Neutrophil (primary cell): ENCODE results near the gene SEL1L2.

Source experiments
- H3K27ac ChIP-seq: fragments of 200-600 bp; sonication (generic); 2 replicates; pipeline ENCODE4 v1.5.1; 2016; ENCODE audit warnings: mild to moderate bottlenecking, moderate library complexity
- H3K27me3 ChIP-seq: fragments of 200-600 bp; sonication (generic); 2 replicates; pipeline ENCODE4 v1.6.0; 2016; ENCODE audit warnings: mild to moderate bottlenecking
- H3K36me3 ChIP-seq: fragments of 200-600 bp; sonication (generic); 2 replicates; pipeline ENCODE4 v1.5.1; 2017
- H3K4me1 ChIP-seq, 2 experiments: fragments of 200-600 bp in 1 of 2; sonication (generic) in 1 of 2; 1 replicate in 1 of 2; 2 replicates in 1 of 2; pipeline versions ENCODE4 v1.5.1 to v1.6.1; 2013 to 2016; ENCODE audit warnings: low read depth in 1 of 2, low read length in 1 of 2, mild to moderate bottlenecking in 1 of 2, moderate library complexity in 1 of 2; ENCODE audit not compliant: control insufficient read depth in 1 of 2, insufficient read depth in 1 of 2
- H3K4me3 ChIP-seq, 2 experiments: fragments of 200-600 bp in 1 of 2; sonication (generic) in 1 of 2; 1 replicate in 1 of 2; 2 replicates in 1 of 2; pipeline ENCODE4 v1.5.1; 2013 to 2016; ENCODE audit warnings: low read depth in 1 of 2, low read length in 1 of 2, mild to moderate bottlenecking in 1 of 2, moderate library complexity in 1 of 2
- H3K9me3 ChIP-seq: fragments of 200-600 bp; sonication (generic); 2 replicates; pipeline ENCODE4 v1.5.1; 2016
- TF ChIP-seq, protein P1 (sequence below): fragments of 200-600 bp; sonication (generic); IDR thresholded peaks from 2 replicates; pipeline ENCODE4 v1.5.1; 2016; ENCODE audit warnings: antibody characterized with exemption

The SEL1L2 gene

DNA sequence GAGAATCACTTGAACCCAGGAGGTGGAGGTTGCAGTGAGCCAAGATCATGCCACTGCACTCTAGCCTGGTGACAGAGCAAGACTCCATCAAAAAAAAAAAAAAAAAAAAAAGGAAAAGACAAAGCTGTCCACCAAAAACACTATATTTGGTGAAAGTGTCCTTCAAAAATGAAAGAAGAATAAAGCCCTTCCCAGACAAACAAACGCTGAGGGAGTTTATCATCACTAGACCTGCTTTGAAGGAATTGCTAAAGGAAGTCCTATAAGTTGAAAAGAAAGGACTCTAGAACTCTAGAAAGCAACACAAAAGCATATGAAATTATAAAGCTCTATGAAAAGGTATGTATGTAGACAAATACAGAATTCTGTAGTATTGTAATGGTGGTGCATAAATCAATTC lies 98.8 kb downstream of the SEL1L2 start:
- no peak overlapping the region for H3K4me3 ChIP-seq
- no peaks in the 10 kb centered on the region for H3K4me1 ChIP-seq
- no peak overlapping the region for H3K27ac ChIP-seq
- TF ChIP-seq, protein P1, sequence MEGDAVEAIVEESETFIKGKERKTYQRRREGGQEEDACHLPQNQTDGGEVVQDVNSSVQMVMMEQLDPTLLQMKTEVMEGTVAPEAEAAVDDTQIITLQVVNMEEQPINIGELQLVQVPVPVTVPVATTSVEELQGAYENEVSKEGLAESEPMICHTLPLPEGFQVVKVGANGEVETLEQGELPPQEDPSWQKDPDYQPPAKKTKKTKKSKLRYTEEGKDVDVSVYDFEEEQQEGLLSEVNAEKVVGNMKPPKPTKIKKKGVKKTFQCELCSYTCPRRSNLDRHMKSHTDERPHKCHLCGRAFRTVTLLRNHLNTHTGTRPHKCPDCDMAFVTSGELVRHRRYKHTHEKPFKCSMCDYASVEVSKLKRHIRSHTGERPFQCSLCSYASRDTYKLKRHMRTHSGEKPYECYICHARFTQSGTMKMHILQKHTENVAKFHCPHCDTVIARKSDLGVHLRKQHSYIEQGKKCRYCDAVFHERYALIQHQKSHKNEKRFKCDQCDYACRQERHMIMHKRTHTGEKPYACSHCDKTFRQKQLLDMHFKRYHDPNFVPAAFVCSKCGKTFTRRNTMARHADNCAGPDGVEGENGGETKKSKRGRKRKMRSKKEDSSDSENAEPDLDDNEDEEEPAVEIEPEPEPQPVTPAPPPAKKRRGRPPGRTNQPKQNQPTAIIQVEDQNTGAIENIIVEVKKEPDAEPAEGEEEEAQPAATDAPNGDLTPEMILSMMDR = no peak
- H3K27me3 ChIP-seq = peaks cover 19% of the 10 kb centered on the region
- H3K9me3 ChIP-seq = no peaks in the 10 kb centered on the region
- no peaks in the 10 kb centered on the region for H3K36me3 ChIP-seq

DNA sequence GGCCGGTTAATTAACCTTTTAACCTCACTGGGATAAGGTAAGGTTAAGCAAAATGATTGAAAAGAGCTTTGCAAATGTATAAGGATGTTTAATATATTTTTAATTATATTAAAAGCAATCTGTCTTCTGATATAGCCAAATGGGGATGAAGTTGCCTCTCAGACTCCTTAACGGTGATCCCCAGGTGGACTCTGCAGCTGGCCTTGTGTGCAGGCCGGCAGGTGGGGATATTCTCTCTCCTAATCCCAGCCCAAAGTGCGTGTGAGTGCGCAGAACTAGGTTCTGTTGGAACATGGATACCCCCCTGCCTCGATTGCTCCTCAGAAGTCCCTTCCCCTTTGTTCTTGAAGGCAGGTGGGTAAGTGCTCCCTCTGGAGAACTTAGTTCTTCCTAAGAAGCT lies 105.6 kb downstream of the SEL1L2 start:
- no peak overlapping the region for H3K4me3 ChIP-seq
- H3K27me3 ChIP-seq = peaks cover 19% of the 10 kb centered on the region
- TF ChIP-seq, protein P1 = no peak
- H3K27ac ChIP-seq = no peak overlapping the region
- no peaks in the 10 kb centered on the region for H3K9me3 ChIP-seq
- H3K4me1 ChIP-seq = no peaks in the 10 kb centered on the region
- H3K36me3 ChIP-seq = no peaks in the 10 kb centered on the region

DNA sequence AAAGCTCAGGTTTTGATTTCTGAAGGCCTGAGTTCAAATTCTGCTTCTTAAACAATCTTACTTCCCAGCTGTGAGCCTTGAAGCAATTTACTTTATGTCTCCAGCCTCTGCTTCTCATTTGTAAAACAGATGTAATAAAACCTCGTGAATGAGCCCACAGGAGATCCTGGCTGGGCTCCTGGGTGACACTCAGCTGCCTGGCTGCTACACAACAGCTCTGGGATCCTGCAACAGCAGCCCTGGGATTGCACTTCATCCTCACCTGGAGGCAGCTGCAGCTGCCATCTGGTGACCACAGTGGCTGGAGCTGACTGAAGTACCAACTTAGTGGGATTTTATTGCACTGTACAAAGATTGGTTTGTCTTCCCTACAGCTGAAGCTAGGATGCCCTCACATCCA lies 107.0 kb downstream of the SEL1L2 start:
- H3K27ac ChIP-seq = no peak overlapping the region
- TF ChIP-seq, protein P1 = no peak

DNA sequence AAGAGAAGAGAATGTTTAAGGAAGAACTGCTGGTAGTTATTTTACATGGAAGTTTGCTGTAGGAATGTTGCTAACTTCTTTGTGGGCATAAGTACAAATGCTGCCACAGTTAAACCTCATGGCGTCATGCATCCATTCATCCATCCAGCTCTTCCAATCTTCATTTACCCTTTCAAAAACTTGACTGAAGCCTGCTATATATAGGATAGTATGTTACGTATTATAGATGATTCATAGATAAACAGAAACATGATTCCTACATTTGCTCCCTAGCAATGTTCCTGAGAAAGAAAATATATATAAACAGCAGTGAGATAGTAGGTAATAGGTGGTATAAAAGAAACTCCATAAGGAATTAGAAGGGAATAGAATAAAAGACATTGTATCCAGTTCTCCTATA lies 111.8 kb downstream of the SEL1L2 start:
- H3K27me3 ChIP-seq = no peaks in the 10 kb centered on the region
- TF ChIP-seq, protein P1 = no peak

More for the DNA sequence above, 107.0 kb downstream of the SEL1L2 start:
- H3K36me3 ChIP-seq = no peaks in the 10 kb centered on the region
- H3K4me3 ChIP-seq = no peak overlapping the region
- H3K27me3 ChIP-seq = peaks cover 19% of the 10 kb centered on the region
- H3K9me3 ChIP-seq = no peaks in the 10 kb centered on the region
- H3K4me1 ChIP-seq = no peaks in the 10 kb centered on the region

DNA sequence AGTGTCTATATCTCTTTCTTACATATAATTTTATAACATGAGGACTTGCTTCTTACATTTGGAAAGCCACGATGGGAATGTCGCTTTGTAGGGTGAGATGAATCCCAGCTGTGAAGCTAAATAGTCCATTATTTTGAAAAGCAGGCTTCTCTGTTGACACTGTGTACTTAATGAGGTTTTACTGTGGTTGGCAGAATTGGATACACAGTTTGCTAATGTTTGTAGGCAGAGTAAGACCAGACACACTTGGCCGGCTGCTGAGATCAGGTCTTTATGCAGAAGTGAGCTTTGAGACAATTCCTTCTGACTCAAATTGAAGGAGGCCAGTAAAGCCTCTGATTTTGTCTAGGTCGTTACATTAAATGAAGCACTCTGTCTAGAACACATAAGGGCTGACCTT lies 112.6 kb downstream of the SEL1L2 start:
- no peaks in the 10 kb centered on the region for H3K27me3 ChIP-seq
- no peaks in the 10 kb centered on the region for H3K4me1 ChIP-seq
- H3K36me3 ChIP-seq = no peaks in the 10 kb centered on the region
- H3K27ac ChIP-seq = no peak overlapping the region
- no peaks in the 10 kb centered on the region for H3K9me3 ChIP-seq
- TF ChIP-seq, protein P1 = no peak
- H3K4me3 ChIP-seq = no peak overlapping the region

More for the DNA sequence above, 111.8 kb downstream of the SEL1L2 start:
- Histone ChIP-seq H3K36me3 (no peaks in the 10 kb centered on the region), H3K27ac (no peak overlapping the region), H3K4me3 (no peak overlapping the region), H3K9me3 (no peaks in the 10 kb centered on the region), H3K4me1 (no peaks in the 10 kb centered on the region)

DNA sequence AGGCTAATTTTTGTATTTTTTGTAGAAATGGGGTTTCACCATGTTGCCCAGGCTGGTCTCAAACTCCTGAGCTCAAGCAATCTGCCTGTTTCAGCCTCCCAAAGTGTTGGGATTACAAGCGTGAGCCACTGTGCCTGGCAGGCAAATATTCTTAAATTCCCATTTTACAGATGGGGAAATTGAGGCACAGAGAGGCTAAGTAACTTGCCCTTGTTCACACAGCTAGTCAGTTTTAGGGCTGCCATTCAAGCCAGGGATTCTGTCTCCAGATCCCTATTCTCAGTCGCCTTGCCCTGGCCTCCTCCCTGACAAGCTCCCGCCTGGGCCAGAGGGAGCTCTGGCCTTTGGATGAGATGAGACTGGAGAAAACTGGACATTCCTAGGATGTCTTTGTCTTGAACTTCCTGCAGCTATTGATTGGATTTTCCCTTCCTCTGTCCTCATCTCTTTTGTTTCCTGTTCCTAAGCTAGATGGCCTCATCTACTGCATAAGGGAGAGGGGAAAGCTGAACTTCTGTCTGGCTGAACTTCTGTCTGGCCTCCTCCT lies 115.1 kb downstream of the SEL1L2 start:
- H3K27me3 ChIP-seq = no peaks in the 10 kb centered on the region
- H3K4me3 ChIP-seq = no peak overlapping the region
- no peak overlapping the region for H3K27ac ChIP-seq
- H3K9me3 ChIP-seq = no peaks in the 10 kb centered on the region
- H3K36me3 ChIP-seq = no peaks in the 10 kb centered on the region
- TF ChIP-seq, protein P1 = no peak
- peaks cover 1 to 3% of the 10 kb centered on the region in 2 experiments for H3K4me1 ChIP-seq
